T47D (cell line): ENCODE results near the gene NSFL1C.

Experiments
- DNase-seq, 2 experiments: peaks; one replicate each; pipeline versions ENCODE4 v3.0.0 to v3.0.0-alpha.2; 2011 to 2012; ENCODE audit warnings: low read depth in 1 of 2, low spot score in 1 of 2
- JUND ChIP-seq: IDR thresholded peaks from 2 replicates; pipeline ENCODE4 v1.6.1; 2012; ENCODE audit warnings: low read depth
- in situ Hi-C: cut with HindIII; loops from 2 replicates; pipeline ENCODE4 v1.10.0; 2016; ENCODE audit warnings: low sequenced_read_pairs, low pct_unique_long_range_greater_than_20kb

The NSFL1C gene

GRCh38 chr20:1474817-1475603 is 8.4 kb upstream of the NSFL1C start:
- peak in 1 of 2 experiments; percentile 42 for DNase-seq
- in situ Hi-C loops, result loop anchor here (25.0 kb wide), 1 partner anchor 163 kb away; no protein-coding TSS in a partner anchor
- TF ChIP-seq JUND, result no peak

GRCh38 chr20:1474325-1474724 is 7.7 kb upstream of the NSFL1C start:
- in situ Hi-C loops, result loop anchor here (25.0 kb wide), 1 partner anchor 162 kb away; no protein-coding TSS in a partner anchor
- TF ChIP-seq JUND, result no peak
- no peak for DNase-seq

GRCh38 chr20:1473246-1474220 is 6.9 kb upstream of the NSFL1C start:
- DNase-seq, result no peak
- TF ChIP-seq JUND, result no peak
- in situ Hi-C loops, result loop anchor here (25.0 kb wide), 1 partner anchor 161 kb away; no protein-coding TSS in a partner anchor

- in situ Hi-C loops, result loop anchor here (25.0 kb wide), 1 partner anchor 160 kb away; no protein-coding TSS in a partner anchor
- no peak for DNase-seq
- no peak for TF ChIP-seq JUND
Measured at GRCh38 chr20:1472556-1473245, 6.1 kb upstream of the NSFL1C start.

- in situ Hi-C loops, result loop anchor here (25.0 kb wide), 1 partner anchor 159 kb away; no protein-coding TSS in a partner anchor
- DNase-seq, result no peak
- no peak for TF ChIP-seq JUND
Measured at GRCh38 chr20:1471242-1471641, 4.6 kb upstream of the NSFL1C start.

GRCh38 chr20:1469925-1470571 is 3.4 kb upstream of the NSFL1C start:
- in situ Hi-C loops, result loop anchor here (25.0 kb wide), 1 partner anchor 158 kb away; no protein-coding TSS in a partner anchor
- no peak; the same call in 1 of the 2 replicates for TF ChIP-seq JUND

GRCh38 chr20:1469306-1469905 is 2.8 kb upstream of the NSFL1C start:
- no peak for TF ChIP-seq JUND
- in situ Hi-C loops, result loop anchor here (25.0 kb wide), 1 partner anchor 157 kb away; no protein-coding TSS in a partner anchor
- DNase-seq, result no peak

More at GRCh38 chr20:1469925-1470571, 3.4 kb upstream of the NSFL1C start:
- peak; percentile 59 to 90 for DNase-seq

- DNase-seq, result no peak
- TF ChIP-seq JUND, result no peak
- in situ Hi-C loops, result loop anchor here (25.0 kb wide), 1 partner anchor 156 kb away; no protein-coding TSS in a partner anchor
Measured at GRCh38 chr20:1468117-1468624, 1.5 kb upstream of the NSFL1C start.

- in situ Hi-C loops, result loop anchor here (25.0 kb wide), 1 partner anchor 155 kb away; no protein-coding TSS in a partner anchor
- no peak for TF ChIP-seq JUND
- peak in 1 of 2 experiments; percentile 45 for DNase-seq
Measured at GRCh38 chr20:1467355-1468116, 887 bp upstream of the NSFL1C start.

GRCh38 chr20:1467082-1467354 is 369 bp upstream of the NSFL1C start:
- in situ Hi-C loops, result loop anchor here (25.0 kb wide), 1 partner anchor 155 kb away; no protein-coding TSS in a partner anchor
- no peak for DNase-seq
- TF ChIP-seq JUND, result no peak
